Measurements from ENCODE around the gene LAMTOR3.

GRCh38 chr4:99847362-99847976 lies 46.8 kb downstream of the LAMTOR3 start:
- peak in 1 of 3 donors; percentile 56 for TF ChIP-seq POLR2AphosphoS5 (IDR thresholded peaks at IDR 0.05)
- no peak for TF ChIP-seq CTCF (IDR thresholded peaks at IDR 0.05 in 8 of 11, conservative IDR thresholded peaks at IDR 0.05 in 3 of 11)
- TF ChIP-seq POLR2A (IDR thresholded peaks at IDR 0.05) = no peak

Data from spleen (tissue), 7 donors.